Vagina (tissue), 2 donors: ENCODE measurements around the gene CBX5. TPM values are rescaled to one million over a fixed set of nuclear protein-coding genes. Genes with fewer than 3 reads are reported as not detected.

Source experiments
- DNase-seq, 2 donors: peaks; one replicate each; pipeline ENCODE4 v3.0.0-alpha.2; 2017; ENCODE audit errors: extremely low spot score in 2 of 2
- H3K27ac ChIP-seq: fragments of 200-600 bp; sonication (generic); one replicate; pipeline ENCODE4 v1.5.1; 2019
- H3K27me3 ChIP-seq: fragments of 200-600 bp; sonication (generic); one replicate; pipeline ENCODE4 v1.5.1; 2019
- H3K36me3 ChIP-seq, 2 donors: fragments of 200-600 bp; sonication (generic); one replicate each; pipeline ENCODE4 v1.5.1; 2017 to 2019
- H3K4me1 ChIP-seq: fragments of 200-600 bp; sonication (generic); one replicate; pipeline ENCODE4 v1.5.1; 2019
- H3K4me3 ChIP-seq, 2 donors: fragments of 200-600 bp; sonication (generic); 1 replicate in 1 of 2; 2 replicates in 1 of 2; pipeline ENCODE4 v1.5.1; 2016 to 2019
- H3K9me3 ChIP-seq: fragments of 200-600 bp; sonication (generic); one replicate; pipeline ENCODE4 v1.5.1; 2019
- POLR2A ChIP-seq, 2 donors: fragments of 450-650 bp; IDR thresholded peaks; one replicate each; pipeline ENCODE4 v1.6.1; 2017; ENCODE audit warnings: antibody characterized with exemption in 2 of 2, mild to moderate bottlenecking in 2 of 2, moderate library complexity in 2 of 2
- POLR2AphosphoS5 ChIP-seq, 2 donors: sonication (generic); formaldehyde crosslinking; IDR thresholded peaks; one replicate each; pipeline ENCODE4 v1.9.0; 2017; ENCODE audit warnings: antibody characterized with exemption in 2 of 2, mild to moderate bottlenecking in 2 of 2, low read depth in 1 of 2; ENCODE audit not compliant: insufficient read depth in 1 of 2
- intact Hi-C: fragments of 100-400 bp; cut with DNase I; formaldehyde crosslinking; loops from one replicate; pipeline ENCODE4 v1.15.1; 2023
- total RNA-seq: library from RNA; depleted of rRNA; stranded (reverse); fragments of >200 nt; gene quantifications from one replicate; pipeline ENCODE4 v1.2.3, GENCODE V29; 2016
- TF ChIP-seq, protein P1 (sequence below), 3 experiments: fragments of 450-650 bp in 2 of 3; fragments of 200-600 bp in 1 of 3; sonication (generic) in 1 of 3; IDR thresholded peaks; one replicate each; pipeline ENCODE4 v1.5.1; 2017 to 2019; ENCODE audit warnings: antibody characterized with exemption in 3 of 3, mild to moderate bottlenecking in 2 of 3, moderate library complexity in 2 of 3

Gene CBX5
- total RNA-seq, 1 donor from 2014 or later = 21.6 TPM

DNA sequence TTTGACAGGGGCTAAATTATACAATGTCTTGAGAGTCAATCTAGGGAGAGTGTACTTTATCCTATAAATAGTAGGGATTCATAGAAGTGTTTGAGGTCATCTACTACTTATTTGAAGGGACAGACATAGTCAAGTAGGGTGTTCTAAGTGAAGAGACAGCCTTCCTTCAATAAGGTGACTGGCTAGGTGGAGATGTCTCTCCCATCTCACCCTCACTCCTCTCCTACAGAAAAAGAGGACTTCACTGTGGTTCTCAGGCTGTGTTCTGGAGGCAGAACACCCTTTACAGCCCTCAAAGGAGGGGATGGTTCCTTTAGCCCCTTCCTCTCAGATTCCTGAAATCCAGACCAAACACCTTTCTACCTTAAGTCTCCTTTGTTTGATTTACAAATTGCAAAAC, 23.7 kb upstream of the CBX5 start:
- no peak for TF ChIP-seq POLR2A (IDR thresholded peaks at IDR 0.05)
- TF ChIP-seq, protein P1, sequence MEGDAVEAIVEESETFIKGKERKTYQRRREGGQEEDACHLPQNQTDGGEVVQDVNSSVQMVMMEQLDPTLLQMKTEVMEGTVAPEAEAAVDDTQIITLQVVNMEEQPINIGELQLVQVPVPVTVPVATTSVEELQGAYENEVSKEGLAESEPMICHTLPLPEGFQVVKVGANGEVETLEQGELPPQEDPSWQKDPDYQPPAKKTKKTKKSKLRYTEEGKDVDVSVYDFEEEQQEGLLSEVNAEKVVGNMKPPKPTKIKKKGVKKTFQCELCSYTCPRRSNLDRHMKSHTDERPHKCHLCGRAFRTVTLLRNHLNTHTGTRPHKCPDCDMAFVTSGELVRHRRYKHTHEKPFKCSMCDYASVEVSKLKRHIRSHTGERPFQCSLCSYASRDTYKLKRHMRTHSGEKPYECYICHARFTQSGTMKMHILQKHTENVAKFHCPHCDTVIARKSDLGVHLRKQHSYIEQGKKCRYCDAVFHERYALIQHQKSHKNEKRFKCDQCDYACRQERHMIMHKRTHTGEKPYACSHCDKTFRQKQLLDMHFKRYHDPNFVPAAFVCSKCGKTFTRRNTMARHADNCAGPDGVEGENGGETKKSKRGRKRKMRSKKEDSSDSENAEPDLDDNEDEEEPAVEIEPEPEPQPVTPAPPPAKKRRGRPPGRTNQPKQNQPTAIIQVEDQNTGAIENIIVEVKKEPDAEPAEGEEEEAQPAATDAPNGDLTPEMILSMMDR (IDR thresholded peaks at IDR 0.05) = no peak
- no peak for TF ChIP-seq POLR2AphosphoS5 (IDR thresholded peaks at IDR 0.05; ENCODE audit: insufficient read depth in 1 of 2, low read depth in 1 of 2)
- H3K9me3 ChIP-seq = no peaks in the 10 kb centered on the region
- no peak for DNase-seq
- no peaks in the 10 kb centered on the region for H3K27me3 ChIP-seq
- H3K36me3 ChIP-seq = no peaks in the 10 kb centered on the region
- intact Hi-C loops = no loop called here
- H3K27ac ChIP-seq = no peak overlapping the region
- no peak overlapping the region for H3K4me3 ChIP-seq
- peaks cover 12% of the 10 kb centered on the region for H3K4me1 ChIP-seq

DNA sequence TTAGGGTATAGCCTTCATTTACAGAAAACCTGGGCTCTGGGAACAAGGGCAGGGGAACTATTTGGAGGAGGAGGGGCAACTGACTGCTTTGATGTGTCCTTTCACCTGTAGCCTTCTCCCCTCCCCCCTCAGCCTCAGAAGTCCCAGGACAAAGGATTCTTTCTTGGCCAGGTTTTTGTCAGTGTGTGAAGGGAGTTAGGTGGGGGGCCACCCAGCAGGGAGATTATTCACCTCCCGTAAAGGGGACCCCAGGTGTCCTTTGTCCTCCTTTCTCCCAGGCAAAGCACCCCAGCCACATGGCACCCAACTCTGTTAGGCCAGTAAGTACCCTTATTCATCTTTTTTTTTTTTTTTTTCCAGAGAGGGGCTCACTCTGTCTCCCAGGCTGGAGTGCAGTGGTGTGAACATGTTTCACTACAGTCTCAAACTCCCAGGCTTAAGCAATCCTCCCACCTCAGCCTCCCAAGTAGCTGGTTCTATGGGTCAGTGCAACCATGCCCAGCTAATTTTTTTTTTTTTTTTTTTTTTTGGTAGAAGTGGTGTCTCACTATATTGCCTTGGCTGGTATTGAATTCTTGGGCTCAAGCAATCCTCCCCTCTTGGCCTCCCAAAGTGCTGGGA, 21.6 kb upstream of the CBX5 start:
- intact Hi-C loops = no loop called here
- no peak overlapping the region for H3K4me3 ChIP-seq
- H3K4me1 ChIP-seq = peaks cover 12% of the 10 kb centered on the region
- H3K27ac ChIP-seq = no peak overlapping the region
- H3K9me3 ChIP-seq = no peaks in the 10 kb centered on the region
- no peaks in the 10 kb centered on the region for H3K36me3 ChIP-seq
- DNase-seq = no peak
- TF ChIP-seq, protein P1 (IDR thresholded peaks at IDR 0.05) = no peak
- no peak for TF ChIP-seq POLR2AphosphoS5 (IDR thresholded peaks at IDR 0.05; ENCODE audit: insufficient read depth in 1 of 2, low read depth in 1 of 2)
- TF ChIP-seq POLR2A (IDR thresholded peaks at IDR 0.05) = no peak
- no peaks in the 10 kb centered on the region for H3K27me3 ChIP-seq

DNA sequence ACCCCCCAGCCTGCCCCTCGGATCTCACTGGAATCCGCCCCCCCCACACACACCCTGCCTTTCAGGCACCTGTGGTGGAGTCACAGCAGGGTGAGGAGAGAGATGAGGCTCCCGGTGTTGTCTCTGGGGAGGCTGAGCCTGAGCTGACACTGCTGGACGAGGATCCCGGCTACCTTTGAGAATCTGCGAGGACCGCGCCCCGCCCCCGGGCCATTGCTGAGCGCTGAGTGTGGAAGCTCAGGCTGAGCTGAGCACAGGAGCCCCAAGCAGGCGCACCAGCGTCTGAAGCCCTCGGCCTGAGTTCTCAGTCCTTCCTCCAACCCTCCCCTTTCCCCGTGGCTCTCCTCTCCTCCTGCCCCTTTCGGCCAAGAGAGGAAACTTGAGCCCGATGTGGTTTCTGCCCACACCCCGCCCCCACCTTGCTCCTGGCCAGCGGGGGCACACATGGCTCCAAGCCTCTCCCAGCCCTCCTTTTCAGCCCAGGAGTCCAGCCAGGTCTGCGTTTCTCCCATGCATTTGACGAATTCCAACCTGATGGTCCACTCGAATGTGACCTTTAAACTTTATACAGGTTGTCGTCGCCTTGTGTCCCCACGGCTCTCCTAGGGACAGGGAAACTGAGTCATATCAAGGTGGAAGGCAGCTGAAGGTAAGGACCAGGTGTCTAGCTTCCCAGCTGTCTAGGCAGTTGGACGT, 21.0 kb upstream of the CBX5 start, which contains the start of gene NFE2:
Gene NFE2, minus strand, starts transcription at position 284 of the 696 bp plus-strand sequence. CDS start 5,767 bp downstream, outside the sequence.
- no peak within 1 kb of the TSS for H3K4me3 ChIP-seq
- no peak within 1 kb of the TSS for H3K27ac ChIP-seq
- H3K9me3 ChIP-seq = no peaks in the 10 kb centered on the region
- no peaks in the 10 kb centered on the region for H3K27me3 ChIP-seq
- intact Hi-C loops = no loop called here
- H3K36me3 ChIP-seq = no peaks in the 10 kb centered on the region
- peaks cover 12% of the 10 kb centered on the region for H3K4me1 ChIP-seq
- TF ChIP-seq POLR2A (IDR thresholded peaks at IDR 0.05) = no peak
- TF ChIP-seq, protein P1 (IDR thresholded peaks at IDR 0.05) = no peak
- no peak for TF ChIP-seq POLR2AphosphoS5 (IDR thresholded peaks at IDR 0.05; ENCODE audit: insufficient read depth in 1 of 2, low read depth in 1 of 2)
- DNase-seq = no peak

DNA sequence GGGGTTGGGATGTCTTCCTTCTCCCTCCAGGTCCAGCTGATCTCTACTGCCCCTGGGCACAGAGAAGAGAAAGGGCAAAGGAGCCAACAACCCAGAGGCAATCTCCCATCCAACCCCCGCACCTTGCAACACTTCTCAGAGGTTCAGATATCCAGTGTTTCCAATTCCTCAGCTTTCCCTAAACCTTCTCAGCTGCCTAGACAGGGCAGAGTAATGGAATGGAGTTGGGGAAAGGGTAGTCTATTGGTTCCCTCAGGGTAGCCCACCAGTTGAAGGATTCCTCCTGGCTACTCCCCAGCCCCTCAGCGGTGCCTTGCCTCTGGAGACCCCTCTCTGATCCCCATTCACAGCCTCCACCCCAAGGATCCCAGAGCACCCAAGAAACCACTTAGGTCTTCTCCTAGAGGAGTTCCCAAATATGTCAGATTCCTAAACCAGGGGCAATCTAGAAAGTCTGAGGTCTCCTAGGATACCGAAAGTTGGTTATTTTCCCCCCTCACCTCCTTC, 20.4 kb upstream of the CBX5 start:
- H3K9me3 ChIP-seq = no peaks in the 10 kb centered on the region
- H3K27ac ChIP-seq = no peak overlapping the region
- H3K4me1 ChIP-seq = peaks cover 12% of the 10 kb centered on the region
- H3K4me3 ChIP-seq = no peak overlapping the region
- no peaks in the 10 kb centered on the region for H3K27me3 ChIP-seq
- intact Hi-C loops = no loop called here
- H3K36me3 ChIP-seq = no peaks in the 10 kb centered on the region
- TF ChIP-seq, protein P1 (IDR thresholded peaks at IDR 0.05) = no peak
- TF ChIP-seq POLR2AphosphoS5 (IDR thresholded peaks at IDR 0.05; ENCODE audit: insufficient read depth in 1 of 2, low read depth in 1 of 2) = no peak
- no peak for TF ChIP-seq POLR2A (IDR thresholded peaks at IDR 0.05)
- DNase-seq = no peak
